DMS79 (cell line): ENCODE measurements around the gene DPF3.

ENCODE experiments used
- DNase-seq: peaks from one replicate; lab custom pipeline; 2025; lab: John Stamatoyannopoulos, UW

DPF3 gene

GRCh38 chr14:72715215-72715849 is 178.6 kb downstream of the DPF3 start:
- no peak for DNase-seq

GRCh38 chr14:72714871-72715214 is 179.1 kb downstream of the DPF3 start:
- DNase-seq = no peak

GRCh38 chr14:72714094-72714493 is 179.8 kb downstream of the DPF3 start:
- no peak for DNase-seq

- DNase-seq = no peak
Measured at GRCh38 chr14:72711936-72712335, 182.0 kb downstream of the DPF3 start.

GRCh38 chr14:72709916-72710611 is 183.8 kb downstream of the DPF3 start:
- no peak for DNase-seq

- DNase-seq = no peak
Measured at GRCh38 chr14:72708708-72709475, 185.0 kb downstream of the DPF3 start.

DNA sequence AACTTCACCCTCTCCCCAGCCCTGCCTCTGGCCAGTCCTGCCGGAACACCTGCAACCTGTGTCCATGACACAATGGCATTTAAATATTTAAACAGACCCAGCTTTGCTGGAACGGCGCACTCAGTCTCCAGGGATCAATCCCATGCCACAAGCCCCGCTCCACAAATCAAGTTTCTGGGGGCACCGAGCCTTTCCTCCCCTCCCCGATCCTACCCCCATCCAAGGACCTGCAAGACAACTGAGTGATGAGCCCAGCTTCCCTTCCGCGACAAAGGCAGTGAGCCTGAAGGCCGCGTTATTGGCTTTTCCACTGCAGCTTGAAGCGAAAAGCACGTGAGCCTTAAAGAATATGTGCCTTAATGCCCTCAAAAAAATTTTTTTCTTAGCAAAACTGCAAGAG is 185.7 kb downstream of the DPF3 start:
- no peak for DNase-seq

GRCh38 chr14:72706485-72706884 is 187.4 kb downstream of the DPF3 start:
- DNase-seq = no peak

DNA sequence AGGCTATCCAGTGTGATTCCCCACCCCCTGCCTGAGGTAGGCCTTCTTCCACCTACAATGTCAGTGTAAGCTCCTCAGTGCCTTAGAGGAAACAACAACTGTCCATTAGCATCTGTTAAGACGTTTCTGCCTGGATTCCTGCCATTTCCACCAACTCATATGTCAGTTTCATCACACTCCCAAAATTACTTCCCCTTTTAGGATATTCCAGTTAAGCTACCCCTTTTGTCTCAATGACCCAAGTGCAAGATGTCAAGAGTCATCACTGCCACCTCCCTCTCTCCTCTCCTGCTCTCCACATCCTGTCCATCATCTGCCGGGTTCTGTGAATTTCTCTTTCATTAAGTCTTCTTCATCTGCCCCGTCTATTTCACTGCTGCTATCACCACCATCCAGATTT is 189.4 kb downstream of the DPF3 start:
- no peak for DNase-seq

DNA sequence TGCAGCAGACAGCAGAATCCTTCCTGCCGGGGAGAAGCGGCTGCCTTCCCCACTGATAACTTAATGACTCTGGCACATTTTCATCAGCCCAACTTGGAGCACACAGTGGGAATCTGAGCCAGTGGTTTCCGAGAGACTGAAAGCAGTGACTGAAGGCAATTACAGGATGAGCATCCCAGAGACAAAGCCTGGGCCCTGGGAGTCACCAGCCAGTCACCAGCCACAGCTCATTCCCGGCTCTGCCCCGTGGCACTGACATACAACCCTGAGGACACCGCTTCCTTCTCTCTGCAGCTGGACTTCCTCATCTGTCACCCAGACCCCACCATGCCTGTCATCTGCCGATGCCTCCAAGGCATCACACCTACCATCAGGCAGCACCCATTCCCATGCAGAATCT is 192.3 kb downstream of the DPF3 start:
- DNase-seq = no peak

DNA sequence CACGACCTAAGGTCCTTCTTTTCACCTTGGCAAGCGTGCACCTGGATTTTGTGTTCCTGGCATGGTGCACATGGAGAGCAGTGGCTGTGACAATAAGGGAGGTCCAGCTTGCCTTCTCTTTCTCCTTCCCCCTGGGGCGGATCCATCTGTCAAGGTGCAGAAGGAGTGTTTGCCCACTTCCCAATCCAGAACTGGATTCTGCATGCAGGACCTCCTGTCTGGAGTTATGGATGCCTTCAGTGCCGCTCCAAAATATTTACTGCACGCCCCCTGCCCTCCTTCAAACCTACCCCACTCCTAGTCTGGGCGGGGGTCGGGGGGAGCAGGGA is 192.7 kb downstream of the DPF3 start:
- no peak for DNase-seq

DNA sequence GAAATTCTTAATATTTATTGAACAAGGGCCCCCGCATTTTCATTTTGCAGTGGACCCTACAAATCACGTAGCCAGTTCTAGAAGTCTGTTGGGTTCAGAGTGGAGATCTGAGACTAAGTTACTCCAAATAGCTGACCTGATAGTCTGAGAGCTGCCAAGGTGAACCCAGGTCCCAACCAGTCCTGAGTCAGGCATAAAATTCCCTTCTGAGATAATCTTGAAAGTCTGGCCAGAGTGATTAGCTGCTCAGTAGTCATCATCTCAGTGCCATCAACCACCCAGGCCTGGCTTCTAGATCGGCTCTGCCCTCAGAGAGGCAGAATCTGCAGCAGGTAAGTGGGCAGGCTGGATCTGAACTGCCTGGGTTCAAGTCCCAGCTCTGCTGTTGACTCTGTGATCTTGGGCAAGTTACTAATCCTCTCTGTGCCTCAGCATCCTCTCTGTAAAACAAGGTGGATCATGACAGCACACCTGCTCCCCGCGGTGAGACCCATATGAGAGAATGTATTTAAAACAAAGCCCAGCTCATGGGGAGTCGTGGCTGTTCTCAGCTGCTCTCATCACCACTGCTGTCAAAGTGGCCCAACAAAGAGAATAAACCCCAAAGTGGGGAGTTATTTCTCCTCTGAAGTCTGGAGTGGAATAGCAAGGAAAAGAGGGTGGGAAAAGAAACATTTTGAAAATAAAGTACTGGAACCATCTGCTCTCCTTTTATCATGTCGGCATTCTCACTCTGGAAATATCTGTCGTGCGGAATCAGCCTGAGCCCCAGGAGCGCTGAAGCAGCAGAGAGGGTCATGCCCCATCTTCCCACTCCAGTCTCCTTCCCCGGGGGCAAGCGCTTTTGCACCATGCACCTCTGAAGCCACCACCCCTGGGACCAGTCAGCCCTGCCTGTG is 193.3 kb downstream of the DPF3 start:
- no peak for DNase-seq

GRCh38 chr14:72699852-72700257 is 194.0 kb downstream of the DPF3 start:
- DNase-seq = no peak

DNA sequence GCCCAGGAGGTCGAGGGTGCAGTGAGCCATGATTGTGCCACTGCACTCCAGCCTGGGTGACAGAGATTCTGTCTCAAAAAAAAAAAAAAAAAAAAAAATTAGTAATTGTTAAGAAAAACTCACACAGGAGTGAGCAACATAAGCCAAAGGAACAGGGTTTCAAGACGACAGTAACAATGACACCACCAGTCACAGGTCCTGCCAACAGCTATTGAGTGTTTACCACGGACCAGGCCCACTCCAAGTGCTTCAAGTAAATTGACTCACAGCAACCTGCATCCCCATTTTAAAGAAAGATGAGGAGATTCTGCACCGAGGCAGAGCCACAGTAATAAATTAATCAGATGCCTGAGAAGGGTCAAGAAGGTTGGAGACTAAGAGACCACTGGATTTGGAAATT is 194.5 kb downstream of the DPF3 start:
- no peak for DNase-seq

DNA sequence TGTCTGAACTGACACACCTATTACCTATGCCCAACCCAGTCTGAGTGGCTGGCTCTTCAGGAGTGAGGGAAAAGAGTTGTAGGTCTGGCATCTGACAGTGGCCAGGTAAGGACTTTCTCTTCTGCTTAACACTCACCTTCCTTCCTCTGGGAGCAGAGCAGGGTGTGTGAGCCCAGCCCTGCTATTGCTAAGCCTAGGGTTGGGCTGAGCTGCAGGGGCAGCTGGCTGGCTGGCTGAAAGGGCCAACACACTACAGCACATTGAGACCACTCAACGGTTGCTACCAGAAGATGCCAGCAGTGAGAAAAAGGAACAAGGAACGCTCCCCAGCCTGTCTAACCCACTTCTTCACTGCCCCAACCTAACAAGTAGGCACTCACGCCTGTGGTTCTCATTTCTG is 201.2 kb downstream of the DPF3 start:
- DNase-seq = no peak

DNA sequence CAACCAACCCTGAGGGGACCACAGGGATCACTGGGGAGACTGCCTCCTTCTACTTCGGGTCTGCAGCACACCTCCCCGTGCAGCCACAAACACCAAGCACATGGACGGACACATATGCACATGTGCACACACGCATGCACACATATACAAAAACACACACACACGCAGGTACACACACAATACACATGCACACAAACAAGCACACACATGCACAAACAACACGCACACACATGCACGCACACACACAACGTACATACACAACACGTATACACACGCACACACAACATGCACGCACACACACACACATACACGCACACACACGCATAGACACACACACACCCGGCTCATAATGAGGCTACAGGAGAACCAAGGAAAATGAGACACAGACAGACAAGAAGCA is 203.6 kb downstream of the DPF3 start:
- DNase-seq = no peak

GRCh38 chr14:72688990-72689671 is 204.8 kb downstream of the DPF3 start:
- no peak for DNase-seq

GRCh38 chr14:72686832-72687231 is 207.1 kb downstream of the DPF3 start:
- no peak for DNase-seq

DNA sequence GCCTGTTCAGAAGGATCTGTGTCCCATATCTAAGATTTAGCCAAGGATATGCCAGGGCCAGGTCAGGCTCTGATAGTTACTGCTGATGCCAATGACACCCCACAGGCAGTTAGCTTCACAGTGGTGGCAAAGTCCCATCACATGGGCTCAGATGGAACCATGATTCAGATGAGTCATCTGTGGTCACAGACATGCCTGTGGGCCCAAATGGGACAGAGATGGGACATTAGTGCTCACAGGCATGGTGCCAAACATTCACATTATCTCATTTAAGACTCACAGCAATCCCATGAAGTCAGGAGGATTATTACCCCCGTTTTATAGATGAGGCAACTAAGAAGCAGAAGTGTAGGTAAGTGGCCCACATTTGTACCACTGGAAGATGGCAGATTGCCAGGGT is 207.8 kb downstream of the DPF3 start:
- no peak for DNase-seq

GRCh38 chr14:72685456-72685855 is 208.4 kb downstream of the DPF3 start:
- DNase-seq = no peak

- DNase-seq = no peak
Measured at GRCh38 chr14:72683787-72684186, 210.1 kb downstream of the DPF3 start.

DNA sequence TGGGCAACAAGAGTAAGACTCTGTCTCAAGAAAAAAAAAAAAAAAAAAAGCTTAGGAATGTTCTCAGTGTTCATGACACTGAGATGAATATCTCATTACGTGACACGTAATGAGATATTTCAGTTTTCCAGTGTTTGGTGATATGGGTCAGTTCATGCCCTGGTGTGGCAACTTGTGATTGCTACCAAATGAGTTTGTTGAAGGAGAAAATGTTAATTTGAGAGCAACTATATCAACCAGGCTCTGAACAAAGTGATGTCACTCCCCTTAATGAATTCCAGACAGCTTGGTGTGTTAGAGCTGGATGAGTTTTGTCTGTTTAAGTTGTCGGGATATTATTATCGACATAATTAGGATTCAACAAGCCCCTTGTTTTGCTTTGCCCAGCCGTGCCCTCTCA is 211.7 kb downstream of the DPF3 start:
- DNase-seq = no peak
